Measurements from ENCODE around the gene FHL1.
"Not testable (repeated sequence)": the region's sequence is repeated elsewhere in the genome, so short reads cannot be mapped to it uniquely, and the experiment has no call there.

The FHL1 gene

GRCh38 chrX:136210243-136210642, 62.9 kb downstream of the FHL1 start:
- DNase-seq (ENCODE audit: low spot score): no peak

DNA sequence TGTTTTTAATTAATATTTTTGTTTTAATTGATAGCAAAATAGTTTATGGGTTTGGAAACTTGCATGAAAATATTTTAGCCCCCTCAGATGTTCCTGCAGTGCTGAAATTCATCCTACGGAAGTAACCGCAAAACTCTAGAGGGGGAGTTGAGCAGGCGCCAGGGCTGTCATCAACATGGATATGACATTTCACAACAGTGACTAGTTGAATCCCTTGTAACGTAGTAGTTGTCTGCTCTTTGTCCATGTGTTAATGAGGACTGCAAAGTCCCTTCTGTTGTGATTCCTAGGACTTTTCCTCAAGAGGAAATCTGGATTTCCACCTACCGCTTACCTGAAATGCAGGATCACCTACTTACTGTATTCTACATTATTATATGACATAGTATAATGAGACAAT, 63.5 kb downstream of the FHL1 start:
- no peak for DNase-seq (ENCODE audit: low spot score)

DNA sequence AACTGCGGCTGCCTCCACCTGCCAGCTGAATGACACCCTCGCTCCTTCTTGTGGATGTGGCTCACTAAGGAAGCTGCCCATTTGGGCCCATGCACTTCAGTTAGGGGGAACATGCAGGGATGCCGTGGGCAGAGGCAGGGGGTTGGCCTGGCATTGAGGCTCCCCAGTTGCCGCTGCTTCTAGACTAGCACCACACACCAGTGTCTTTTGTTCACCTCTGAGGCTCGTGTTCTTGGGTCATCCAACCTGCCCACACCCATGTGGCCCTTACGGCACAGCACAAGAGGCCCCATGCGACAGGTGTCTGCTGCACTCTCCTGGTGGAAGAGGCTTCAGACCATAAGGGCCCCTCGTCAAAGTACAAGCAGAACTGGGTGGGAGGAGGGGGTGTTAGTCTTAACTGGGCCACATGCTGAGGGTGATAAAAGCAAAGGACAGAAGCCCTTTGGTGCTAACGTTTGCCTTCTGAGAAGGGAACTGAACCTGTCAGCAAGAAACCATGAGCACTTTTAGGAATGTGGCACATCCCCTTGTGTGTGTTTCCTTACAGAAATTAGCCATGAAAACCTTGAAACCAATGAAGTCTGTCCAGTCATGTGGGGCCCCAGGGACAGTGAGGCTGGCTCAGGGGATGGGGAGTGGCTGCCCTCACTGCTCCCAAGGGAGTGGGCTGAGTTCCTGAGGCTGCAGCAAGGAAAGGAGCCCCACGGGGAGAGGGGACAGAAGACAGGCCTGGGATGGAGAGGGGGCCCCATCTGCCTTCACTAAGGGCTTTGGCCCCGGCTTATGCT, 64.6 kb downstream of the FHL1 start:
- DNase-seq (ENCODE audit: low spot score): no peak

DNA sequence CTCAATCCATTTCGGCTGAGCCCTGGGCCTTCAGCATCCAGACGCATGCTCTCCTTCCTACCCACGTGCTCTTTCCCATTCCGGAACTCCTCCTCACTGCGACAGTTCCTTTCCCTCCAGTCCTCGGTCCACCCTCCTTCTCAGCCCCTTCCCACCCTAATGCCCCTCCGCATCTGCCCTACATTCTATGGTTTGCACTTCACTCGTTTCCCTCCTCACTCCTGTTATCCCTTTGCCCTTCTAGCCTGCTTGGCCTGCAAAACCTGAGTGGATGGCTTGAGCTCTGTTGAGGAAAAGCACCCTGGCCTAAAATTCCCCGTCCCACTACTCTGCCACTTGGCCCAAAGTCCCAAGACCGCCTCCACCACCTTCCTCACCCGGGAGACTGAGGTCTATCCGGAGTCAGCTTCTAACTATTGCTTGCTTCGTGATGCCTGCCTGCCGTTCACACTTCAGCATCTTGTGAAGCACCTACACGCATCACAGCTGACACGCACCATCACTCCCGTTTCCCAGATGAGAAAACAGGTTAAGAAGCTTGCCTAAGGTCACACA, 65.3 kb downstream of the FHL1 start:
- no peak for DNase-seq (ENCODE audit: low spot score)

DNA sequence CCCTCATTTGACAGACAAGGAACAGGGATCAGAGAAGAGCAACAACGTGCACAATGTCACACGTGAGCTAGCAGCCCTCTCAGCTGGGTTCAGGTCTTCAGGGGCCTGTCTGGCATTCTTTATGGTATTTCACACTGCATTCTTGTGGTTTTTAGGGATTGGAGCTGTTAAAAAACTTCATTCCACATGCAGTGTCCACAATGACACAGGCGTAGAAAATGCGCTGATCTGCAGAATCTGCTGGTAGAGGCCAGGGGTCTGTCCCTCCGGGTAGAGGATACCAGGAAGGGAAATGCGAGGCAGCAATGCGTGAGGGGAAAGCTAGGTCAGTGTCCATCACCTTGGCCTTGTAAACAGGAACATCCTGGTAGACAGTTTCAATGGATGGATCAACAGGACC, 67.2 kb downstream of the FHL1 start:
- DNase-seq (ENCODE audit: low spot score): no peak

- no peak for DNase-seq (ENCODE audit: low spot score)
Observed at GRCh38 chrX:136215559-136215958, 68.2 kb downstream of the FHL1 start.

GRCh38 chrX:136219893-136220292, 72.6 kb downstream of the FHL1 start:
- no peak for DNase-seq (ENCODE audit: low spot score)

GRCh38 chrX:136220540-136220939, 73.2 kb downstream of the FHL1 start:
- DNase-seq (ENCODE audit: low spot score): no peak

GRCh38 chrX:136220951-136221350, 73.6 kb downstream of the FHL1 start:
- no peak for DNase-seq (ENCODE audit: low spot score)

GRCh38 chrX:136221851-136222513, 74.6 kb downstream of the FHL1 start:
- no peak for DNase-seq (ENCODE audit: low spot score)

- DNase-seq (ENCODE audit: low spot score): no peak
Observed at GRCh38 chrX:136227074-136227473, 79.7 kb downstream of the FHL1 start.

GRCh38 chrX:136227948-136228838, 80.9 kb downstream of the FHL1 start:
- no peak for DNase-seq (ENCODE audit: low spot score)

- DNase-seq (ENCODE audit: low spot score): no peak
Observed at GRCh38 chrX:136228839-136229207, 81.5 kb downstream of the FHL1 start.

DNA sequence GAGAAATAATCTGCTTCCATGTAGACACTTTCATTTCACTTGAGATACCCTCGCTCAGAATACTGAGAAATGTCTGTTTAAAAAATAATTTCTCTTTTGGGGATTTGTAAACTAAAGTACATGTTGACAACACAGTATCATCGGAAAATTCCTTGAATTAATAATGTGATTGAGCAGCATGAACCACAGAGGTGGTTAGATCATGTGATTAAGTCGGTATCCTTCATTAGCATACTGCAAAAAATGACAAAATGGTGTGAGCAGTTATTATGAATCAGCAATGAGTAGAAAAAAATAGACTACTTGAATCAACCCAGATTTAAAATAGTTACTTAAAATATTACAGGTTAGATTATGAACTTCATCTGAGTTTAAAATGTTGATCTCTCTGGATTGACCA, 89.7 kb downstream of the FHL1 start:
- no peak for DNase-seq (ENCODE audit: low spot score)

DNA sequence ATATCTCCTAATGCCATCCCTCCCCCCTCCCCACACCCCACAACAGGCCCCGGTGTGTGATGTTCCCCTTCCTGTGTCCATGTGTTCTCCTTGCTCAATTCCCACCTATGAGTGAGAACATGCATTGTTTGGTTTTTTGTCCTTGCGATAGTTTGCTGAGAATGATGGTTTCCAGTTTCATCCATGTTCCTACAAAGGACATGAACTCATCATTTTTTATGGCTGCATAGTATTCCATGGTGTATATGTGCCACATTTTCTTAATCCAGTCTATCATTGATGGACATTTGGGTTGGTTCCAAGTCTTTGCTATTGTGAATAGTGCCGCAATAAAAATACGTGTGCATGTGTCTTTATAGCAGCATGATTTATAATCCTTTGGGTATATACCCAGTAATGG, 90.5 kb downstream of the FHL1 start:
- not testable (repeated sequence) for DNase-seq (ENCODE audit: low spot score)

DNA sequence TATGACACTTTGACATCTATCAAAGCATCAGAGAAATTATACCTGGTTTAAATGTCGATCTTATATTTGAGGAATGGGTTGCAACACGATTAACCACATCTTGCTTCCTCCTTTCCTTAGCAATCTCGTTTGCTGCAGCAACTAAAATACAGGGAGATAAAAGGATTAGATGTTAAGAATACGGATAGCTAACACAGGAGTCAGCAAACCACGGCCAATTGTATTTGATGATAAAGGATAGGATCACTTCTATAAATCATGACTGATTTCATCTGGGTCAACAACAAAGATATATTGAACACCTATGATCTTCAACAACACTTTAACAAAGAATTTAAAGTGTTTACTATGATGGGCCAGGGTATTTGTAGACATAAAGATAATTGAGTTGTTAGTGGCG, 98.9 kb downstream of the FHL1 start:
- DNase-seq (ENCODE audit: low spot score): no peak

DNA sequence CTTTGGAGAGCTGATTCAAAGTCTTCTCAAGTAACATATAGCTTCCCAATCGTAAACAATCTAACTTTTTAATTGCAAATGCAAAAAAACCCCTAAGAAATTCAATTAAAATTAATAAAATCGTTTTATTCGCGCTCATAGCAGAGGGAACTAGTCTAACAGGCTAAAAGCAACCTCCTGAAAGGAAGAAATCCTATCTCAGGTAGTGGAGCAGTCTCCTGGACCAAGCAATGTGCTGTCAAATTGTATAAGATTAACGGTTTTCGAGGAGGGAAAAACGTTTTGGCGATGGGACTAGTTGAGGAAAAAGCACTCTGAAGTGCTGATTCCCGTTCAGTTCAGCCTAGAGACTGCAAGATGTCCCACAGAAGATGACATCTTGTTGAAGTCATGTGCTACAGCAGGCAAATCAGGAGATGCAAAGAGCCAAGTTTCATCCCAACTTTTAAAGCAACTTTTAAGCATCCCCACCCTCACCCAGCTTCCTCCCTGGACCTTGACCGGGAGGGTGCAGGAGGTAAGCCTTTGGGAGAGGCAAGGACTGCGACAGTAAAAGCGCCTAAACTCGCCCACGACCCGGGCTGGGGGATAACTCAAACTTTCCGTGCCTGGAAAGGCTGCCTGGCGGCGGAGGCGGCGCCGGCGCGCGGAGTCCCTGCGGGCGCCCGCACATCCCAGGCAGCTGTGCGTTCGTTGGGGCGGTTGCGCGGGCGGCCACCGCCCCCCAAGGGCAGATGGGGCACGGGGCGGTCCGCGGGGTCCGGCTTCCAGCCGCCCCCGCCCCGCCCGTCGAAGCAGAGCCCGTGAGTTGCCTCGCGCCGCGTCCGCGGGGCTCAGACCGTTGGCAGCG, 103.1 kb downstream of the FHL1 start:
- DNase-seq (ENCODE audit: low spot score): peak; percentile 58

GRCh38 chrX:136251041-136251991, 104.0 kb downstream of the FHL1 start, which contains the start of gene MAP7D3:
Gene MAP7D3, minus strand, starts transcription at chrX:136251400. Its CDS starts 42 bp downstream, at chrX:136251358.
- peak; percentile 88 for DNase-seq (ENCODE audit: low spot score)

DNA sequence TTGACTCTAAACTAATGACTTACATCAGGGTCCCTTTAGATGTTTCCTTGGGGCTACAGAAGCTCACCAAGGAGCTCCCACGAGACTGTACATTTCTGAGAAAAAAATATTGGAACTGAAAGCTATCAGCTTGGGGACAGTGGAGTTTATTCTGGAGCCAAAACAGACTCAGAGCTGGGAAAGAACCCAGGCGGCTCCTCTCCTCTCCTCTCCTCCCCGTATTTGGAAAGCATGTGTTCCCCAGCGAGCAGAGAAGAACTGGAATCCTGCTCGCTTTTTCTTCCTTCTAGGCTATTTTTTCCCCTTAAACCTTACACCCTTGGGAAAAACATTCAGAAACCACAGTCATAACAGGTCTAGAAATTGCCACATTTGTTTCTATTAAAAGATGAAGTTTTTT, 108.2 kb downstream of the FHL1 start:
- no peak for DNase-seq (ENCODE audit: low spot score)

- DNase-seq (ENCODE audit: low spot score): no peak
Observed at GRCh38 chrX:136256026-136256425, 108.7 kb downstream of the FHL1 start.

Data from D341Med (cell line).